Progenitor cell of endocrine pancreas (in vitro differentiated cells): ENCODE data around the gene MAPK1. TPM values are rescaled to one million over a fixed set of nuclear protein-coding genes. Genes with fewer than 3 reads are reported as not detected.
"Not testable (repeated sequence)": the region's sequence is repeated elsewhere in the genome, so short reads cannot be mapped to it uniquely, and the experiment has no call there.

Source experiments
- DNase-seq: peaks from one replicate; pipeline ENCODE4 v3.0.0; 2021; ENCODE audit warnings: low spot score; ENCODE audit not compliant: unreplicated experiment
- H3K27ac Mint-ChIP-seq: 2 replicates; pipeline ENCODE4 v1.8.0; 2021; ENCODE audit warnings: mild to moderate bottlenecking, moderate library complexity, mixed read lengths
- H3K27me3 Mint-ChIP-seq: 2 replicates; pipeline ENCODE4 v1.8.0; 2021; ENCODE audit warnings: mixed read lengths
- H3K36me3 Mint-ChIP-seq: 2 replicates; pipeline ENCODE4 v1.8.0; 2022; ENCODE audit warnings: mixed read lengths; ENCODE audit not compliant: insufficient read depth
- H3K4me1 Mint-ChIP-seq: 2 replicates; pipeline ENCODE4 v1.8.0; 2021; ENCODE audit warnings: low read depth, mixed read lengths
- H3K4me3 Mint-ChIP-seq: 2 replicates; pipeline ENCODE4 v1.8.0; 2021; ENCODE audit warnings: low read depth, mild to moderate bottlenecking, moderate library complexity, mixed read lengths
- H3K9me3 Mint-ChIP-seq: 2 replicates; pipeline ENCODE4 v1.8.0; 2021; ENCODE audit warnings: low read depth, mixed read lengths
- total RNA-seq: library from RNA; stranded (reverse); gene quantifications from 2 replicates; pipeline ENCODE4 v1.2.1, GENCODE V29; 2021
- TF ChIP-seq, protein P1 (sequence below): fragments of 200-600 bp; sonication (generic); IDR thresholded peaks from one replicate; pipeline ENCODE4 v1.5.0; 2021; ENCODE audit warnings: antibody characterized with exemption, mild to moderate bottlenecking; ENCODE audit not compliant: unreplicated experiment

Gene MAPK1
- total RNA-seq, 1 donor from 2014 or later: 116 TPM

GRCh38 chr22:21907638-21908522 is 40.4 kb upstream of the MAPK1 start:
- Mint-ChIP-seq H3K36me3 (no peaks in the 10 kb centered on the region), H3K4me1 (no peaks in the 10 kb centered on the region)
- DNase-seq: no peak

DNA sequence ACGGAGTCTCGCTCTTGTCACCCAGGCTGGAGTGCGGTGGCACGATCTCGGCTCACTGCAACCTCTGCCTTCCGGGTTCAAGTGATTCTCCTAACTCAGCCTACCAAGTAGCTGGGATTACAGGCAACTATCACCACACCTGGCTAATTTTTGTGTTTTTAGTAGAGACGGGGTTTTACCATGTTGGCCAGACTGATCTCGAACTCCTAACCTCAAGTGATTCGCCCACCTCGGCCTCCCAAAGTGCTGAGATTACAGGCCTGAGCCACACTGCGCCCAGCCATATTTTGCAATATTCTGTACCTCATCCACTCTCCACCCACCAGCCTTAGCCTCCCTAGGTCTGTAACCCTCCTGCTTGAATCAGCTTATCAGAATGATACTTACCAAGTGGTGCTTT is 37.8 kb upstream of the MAPK1 start:
- H3K4me1 Mint-ChIP-seq, H3K36me3 Mint-ChIP-seq, DNase-seq, H3K9me3 Mint-ChIP-seq, H3K27ac Mint-ChIP-seq, H3K4me3 Mint-ChIP-seq, H3K27me3 Mint-ChIP-seq: not testable (repeated sequence)

More at GRCh38 chr22:21907638-21908522, 40.4 kb upstream of the MAPK1 start:
- Mint-ChIP-seq H3K27me3 (peaks cover 6% of the 10 kb centered on the region), H3K27ac (no peak overlapping the region), H3K4me3 (no peak overlapping the region), H3K9me3 (no peaks in the 10 kb centered on the region)
- TF ChIP-seq, protein P1, sequence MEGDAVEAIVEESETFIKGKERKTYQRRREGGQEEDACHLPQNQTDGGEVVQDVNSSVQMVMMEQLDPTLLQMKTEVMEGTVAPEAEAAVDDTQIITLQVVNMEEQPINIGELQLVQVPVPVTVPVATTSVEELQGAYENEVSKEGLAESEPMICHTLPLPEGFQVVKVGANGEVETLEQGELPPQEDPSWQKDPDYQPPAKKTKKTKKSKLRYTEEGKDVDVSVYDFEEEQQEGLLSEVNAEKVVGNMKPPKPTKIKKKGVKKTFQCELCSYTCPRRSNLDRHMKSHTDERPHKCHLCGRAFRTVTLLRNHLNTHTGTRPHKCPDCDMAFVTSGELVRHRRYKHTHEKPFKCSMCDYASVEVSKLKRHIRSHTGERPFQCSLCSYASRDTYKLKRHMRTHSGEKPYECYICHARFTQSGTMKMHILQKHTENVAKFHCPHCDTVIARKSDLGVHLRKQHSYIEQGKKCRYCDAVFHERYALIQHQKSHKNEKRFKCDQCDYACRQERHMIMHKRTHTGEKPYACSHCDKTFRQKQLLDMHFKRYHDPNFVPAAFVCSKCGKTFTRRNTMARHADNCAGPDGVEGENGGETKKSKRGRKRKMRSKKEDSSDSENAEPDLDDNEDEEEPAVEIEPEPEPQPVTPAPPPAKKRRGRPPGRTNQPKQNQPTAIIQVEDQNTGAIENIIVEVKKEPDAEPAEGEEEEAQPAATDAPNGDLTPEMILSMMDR: no peak

GRCh38 chr22:21904250-21904789 is 36.9 kb upstream of the MAPK1 start:
- H3K4me1 Mint-ChIP-seq: no peaks in the 10 kb centered on the region
- H3K27me3 Mint-ChIP-seq: no peaks in the 10 kb centered on the region
- H3K36me3 Mint-ChIP-seq: no peaks in the 10 kb centered on the region
- TF ChIP-seq, protein P1: no peak
- no peak for DNase-seq
- H3K27ac Mint-ChIP-seq: no peak overlapping the region
- no peaks in the 10 kb centered on the region for H3K9me3 Mint-ChIP-seq
- H3K4me3 Mint-ChIP-seq: no peak overlapping the region

- no peak overlapping the region for H3K27ac Mint-ChIP-seq
- no peaks in the 10 kb centered on the region for H3K4me1 Mint-ChIP-seq
- no peaks in the 10 kb centered on the region for H3K36me3 Mint-ChIP-seq
- no peaks in the 10 kb centered on the region for H3K9me3 Mint-ChIP-seq
- no peak for DNase-seq
- no peak overlapping the region for H3K4me3 Mint-ChIP-seq
- no peaks in the 10 kb centered on the region for H3K27me3 Mint-ChIP-seq
- TF ChIP-seq, protein P1: no peak
These were observed 35.8 kb upstream of the MAPK1 start for GRCh38 chr22:21903283-21903682.

DNA sequence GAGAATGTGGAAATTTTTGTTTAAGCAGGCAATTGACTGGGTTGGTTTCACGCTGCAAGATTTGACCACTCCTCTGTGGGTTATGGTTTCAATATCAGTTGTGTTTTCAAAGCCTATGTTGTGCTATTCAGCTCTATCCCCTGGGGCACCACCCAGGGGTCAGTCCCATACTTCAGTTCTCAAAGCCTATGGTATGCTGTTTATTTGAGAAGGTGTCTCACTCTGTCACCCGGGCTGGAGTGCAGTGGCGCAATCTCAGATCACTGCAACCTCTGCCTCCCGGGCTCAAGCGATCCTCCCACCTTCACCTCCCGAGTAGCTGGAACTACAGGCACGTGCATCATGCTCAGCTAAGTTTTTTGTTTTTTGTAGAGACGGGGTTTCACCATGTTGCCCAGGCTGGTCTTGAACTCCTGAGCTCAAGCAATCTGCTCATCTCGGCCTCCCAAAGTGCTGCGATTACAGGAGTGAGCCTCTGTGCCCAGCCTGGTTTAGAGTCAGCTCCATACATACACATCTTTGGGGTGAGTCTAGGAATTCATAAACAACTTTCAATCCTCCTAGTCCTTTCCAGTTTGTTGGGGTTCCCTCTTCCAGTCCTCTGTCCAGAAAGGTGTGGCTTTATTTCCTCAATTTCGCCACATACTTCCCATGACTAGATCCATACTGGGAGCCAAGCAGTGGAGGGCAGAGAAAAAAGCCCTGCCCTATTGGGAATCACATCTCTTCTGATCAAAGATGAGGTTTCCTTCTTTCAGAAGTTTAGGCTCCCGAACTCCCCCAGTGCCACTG is 35.0 kb upstream of the MAPK1 start:
- Mint-ChIP-seq H3K36me3 (no peaks in the 10 kb centered on the region), H3K9me3 (no peaks in the 10 kb centered on the region), H3K4me1 (no peaks in the 10 kb centered on the region), H3K27me3 (no peaks in the 10 kb centered on the region), H3K27ac (no peak overlapping the region), H3K4me3 (no peak overlapping the region)
- no peak for DNase-seq
- TF ChIP-seq, protein P1: no peak
